K562 (cell line): ENCODE results near the gene PLCB3. TPM values are rescaled to one million over a fixed set of nuclear protein-coding genes. Genes with fewer than 3 reads are reported as not detected.
A peak's percentile ranks its signal among the peaks of the same experiment; 100 is the strongest.

ENCODE experiments used
- ARID3A ChIP-seq: IDR thresholded peaks from 2 replicates; pipeline ENCODE4 v1.6.1; 2012; ENCODE audit warnings: low read depth, low read length, improper control_type of control experiment, borderline replicate concordance
- ASH1L ChIP-seq: fragments of 450-650 bp; IDR thresholded peaks from 2 replicates; pipeline ENCODE4 v1.6.1; 2018; ENCODE audit warnings: borderline replicate concordance, mild to moderate bottlenecking, low read depth; ENCODE audit not compliant: partially characterized antibody
- CAMTA2 ChIP-seq: fragments of 250-450 bp; sonication (Bioruptor Pico); conservative IDR thresholded peaks from 2 replicates; pipeline ENCODE4 v1.5.1; 2022
- CREB1 ChIP-seq, 2 experiments: sonication (generic) in 1 of 2; formaldehyde crosslinking in 1 of 2; IDR thresholded peaks; 2 replicates each; pipeline versions ENCODE4 v1.6.1 to v1.8.0; 2012 to 2022; ENCODE audit warnings: inconsistent platforms in 1 of 2, mild to moderate bottlenecking in 1 of 2, missing genetic modification reagents in 1 of 2, moderate library complexity in 1 of 2
- CREBBP ChIP-seq: IDR thresholded peaks from one replicate; pipeline ENCODE4 v1.6.1; 2012; ENCODE audit warnings: low read depth, mild to moderate bottlenecking, control low read depth, inconsistent platforms, low read length
- KDM4B ChIP-seq, 2 experiments: fragments of 450-650 bp in 1 of 2; sonication (generic) in 1 of 2; IDR thresholded peaks; 2 replicates each; pipeline ENCODE4 v1.6.1; 2016 to 2017; ENCODE audit warnings: borderline replicate concordance in 2 of 2, antibody characterized with exemption in 1 of 2, low read depth in 1 of 2, mild to moderate bottlenecking in 1 of 2
- MTA1 ChIP-seq: fragments of 450-650 bp; IDR thresholded peaks from 2 replicates; pipeline ENCODE4 v1.6.1; 2017; ENCODE audit warnings: borderline replicate concordance
- MTA2 ChIP-seq: fragments of 450-650 bp; IDR thresholded peaks from 2 replicates; pipeline ENCODE4 v1.6.1; 2016; ENCODE audit warnings: low read depth
- RBM22 ChIP-seq: fragments of 200-400 bp; formaldehyde crosslinking; IDR thresholded peaks from 2 replicates; pipeline ENCODE4 v1.6.1; 2018; ENCODE audit warnings: low read length, low read depth; ENCODE audit not compliant: poor library complexity, severe bottlenecking
- RFX1 ChIP-seq: fragments of 450-650 bp; IDR thresholded peaks from 2 replicates; pipeline ENCODE4 v1.6.1; 2016; ENCODE audit warnings: mild to moderate bottlenecking, moderate library complexity
- SMAD4 ChIP-seq: fragments of 250-450 bp; sonication (Bioruptor Pico); conservative IDR thresholded peaks from 2 replicates; pipeline ENCODE4 v1.8.0; 2021; ENCODE audit warnings: inconsistent platforms, mild to moderate bottlenecking, moderate library complexity
- SMARCC2 ChIP-seq: fragments of 450-650 bp; IDR thresholded peaks from 2 replicates; pipeline ENCODE4 v1.6.1; 2017; ENCODE audit warnings: antibody characterized with exemption, moderate library complexity, mild to moderate bottlenecking, low read depth
- SNIP1 ChIP-seq: fragments of 450-650 bp; IDR thresholded peaks from 2 replicates; pipeline ENCODE4 v1.7.1; 2017; ENCODE audit warnings: low read depth, mild to moderate bottlenecking
- TBL1XR1 ChIP-seq, 2 experiments: IDR thresholded peaks; 2 replicates each; pipeline ENCODE4 v1.6.1; 2012; ENCODE audit warnings: improper control_type of control experiment in 2 of 2, low read length in 2 of 2, mild to moderate bottlenecking in 1 of 2
- polyA plus RNA-seq, 8 experiments: library from polyadenylated mRNA; depleted of rRNA in 4 of 8; stranded (reverse) in 5 of 8; unstranded in 3 of 8; fragments of >200 nt; fragmentation: Nextera tagmentation in 2 of 8; fragmentation: Illumina TruSeq in 1 of 8; extraction: Ambion mirVana in 2 of 8; extraction: Trizol in 1 of 8; gene quantifications; 2 replicates each; pipeline versions ENCODE4 v1.2.1 to v1.2.3, GENCODE V29; 2011 to 2014; ENCODE audit warnings: inconsistent platforms in 1 of 8, missing spikeins in 1 of 8
- total RNA-seq, 7 experiments: library from RNA; depleted of rRNA in 6 of 7; stranded (reverse); fragments of >200 nt in 6 of 7; fragmentation: Illumina TruSeq in 2 of 7; extraction: Trizol in 2 of 7; gene quantifications; 2 replicates each; pipeline versions ENCODE4 v1.2.1 to v1.2.3, GENCODE V29; 2011 to 2021; ENCODE audit warnings: low replicate concordance in 1 of 7
- TF ChIP-seq, protein P1 (sequence below), 2 experiments: fragments of 450-650 bp; formaldehyde crosslinking in 1 of 2; IDR thresholded peaks; 2 replicates each; pipeline versions ENCODE4 v1.4.0 to v1.6.1; 2014 to 2020; ENCODE audit warnings: mild to moderate bottlenecking in 2 of 2, borderline replicate concordance in 1 of 2, low read depth in 1 of 2
- TF ChIP-seq, protein P2 (sequence below): fragments of 250-450 bp; sonication (Bioruptor Pico); IDR thresholded peaks from 2 replicates; pipeline ENCODE4 v1.8.0; 2021; ENCODE audit warnings: moderate library complexity, mild to moderate bottlenecking, inconsistent platforms

Gene PLCB3
- total and polyA plus RNA-seq, 9 of the 15 experiments (the other 6 are each of a cell fraction or from before 2014, with no cell fraction given): 0.31 to 44.8 (median 14.6) TPM

DNA sequence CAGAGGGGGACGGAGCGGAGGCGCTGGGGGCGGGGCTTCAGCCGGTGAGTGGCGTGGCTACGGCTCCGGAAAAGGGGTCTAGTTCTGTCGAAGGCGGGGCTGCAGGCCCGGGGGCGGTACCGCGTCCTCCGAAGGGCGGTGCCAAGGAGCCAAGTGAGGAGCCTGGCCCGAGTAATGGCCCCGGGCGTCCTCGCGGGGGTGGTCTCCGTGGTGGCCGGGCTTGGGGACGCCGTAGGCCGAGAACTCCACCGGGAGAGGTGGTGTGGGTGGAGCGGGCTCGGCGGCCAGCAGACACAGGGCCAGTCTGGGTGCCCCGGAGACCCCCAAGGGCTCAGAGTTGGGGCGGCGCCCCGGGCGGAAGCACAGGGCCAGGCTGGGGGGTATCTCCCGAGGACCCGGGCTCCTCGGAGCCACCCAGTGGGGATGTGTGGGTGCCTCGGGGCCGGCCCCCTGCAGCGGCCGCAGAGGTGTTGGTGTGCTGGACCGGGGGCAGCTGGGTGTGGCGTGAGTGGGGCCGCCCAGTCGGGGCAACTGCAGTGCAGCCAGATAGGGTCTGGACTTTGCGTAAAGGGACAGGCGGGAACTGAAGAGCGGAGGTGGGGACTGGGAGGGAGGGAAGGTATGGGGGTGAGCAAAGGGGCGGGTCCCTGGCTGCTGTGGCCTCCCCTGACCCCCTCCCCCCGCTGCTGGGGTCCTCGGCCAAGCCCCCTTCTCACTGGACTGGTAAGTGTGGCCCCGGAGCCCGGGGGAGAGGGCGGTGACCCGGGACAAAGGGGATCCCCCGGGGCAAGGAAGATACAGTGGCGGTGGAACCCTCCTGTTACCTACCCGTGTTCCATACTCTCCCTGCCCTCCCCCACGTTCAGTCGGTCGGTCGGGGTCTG is 9.6 kb upstream of the PLCB3 start (continued):
- TF ChIP-seq SMARCC2: peak; percentile 47; the same call in 1 of the 2 replicates
- TF ChIP-seq, protein P1, sequence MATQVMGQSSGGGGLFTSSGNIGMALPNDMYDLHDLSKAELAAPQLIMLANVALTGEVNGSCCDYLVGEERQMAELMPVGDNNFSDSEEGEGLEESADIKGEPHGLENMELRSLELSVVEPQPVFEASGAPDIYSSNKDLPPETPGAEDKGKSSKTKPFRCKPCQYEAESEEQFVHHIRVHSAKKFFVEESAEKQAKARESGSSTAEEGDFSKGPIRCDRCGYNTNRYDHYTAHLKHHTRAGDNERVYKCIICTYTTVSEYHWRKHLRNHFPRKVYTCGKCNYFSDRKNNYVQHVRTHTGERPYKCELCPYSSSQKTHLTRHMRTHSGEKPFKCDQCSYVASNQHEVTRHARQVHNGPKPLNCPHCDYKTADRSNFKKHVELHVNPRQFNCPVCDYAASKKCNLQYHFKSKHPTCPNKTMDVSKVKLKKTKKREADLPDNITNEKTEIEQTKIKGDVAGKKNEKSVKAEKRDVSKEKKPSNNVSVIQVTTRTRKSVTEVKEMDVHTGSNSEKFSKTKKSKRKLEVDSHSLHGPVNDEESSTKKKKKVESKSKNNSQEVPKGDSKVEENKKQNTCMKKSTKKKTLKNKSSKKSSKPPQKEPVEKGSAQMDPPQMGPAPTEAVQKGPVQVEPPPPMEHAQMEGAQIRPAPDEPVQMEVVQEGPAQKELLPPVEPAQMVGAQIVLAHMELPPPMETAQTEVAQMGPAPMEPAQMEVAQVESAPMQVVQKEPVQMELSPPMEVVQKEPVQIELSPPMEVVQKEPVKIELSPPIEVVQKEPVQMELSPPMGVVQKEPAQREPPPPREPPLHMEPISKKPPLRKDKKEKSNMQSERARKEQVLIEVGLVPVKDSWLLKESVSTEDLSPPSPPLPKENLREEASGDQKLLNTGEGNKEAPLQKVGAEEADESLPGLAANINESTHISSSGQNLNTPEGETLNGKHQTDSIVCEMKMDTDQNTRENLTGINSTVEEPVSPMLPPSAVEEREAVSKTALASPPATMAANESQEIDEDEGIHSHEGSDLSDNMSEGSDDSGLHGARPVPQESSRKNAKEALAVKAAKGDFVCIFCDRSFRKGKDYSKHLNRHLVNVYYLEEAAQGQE (IDR thresholded peaks at IDR 0.05; ENCODE audit: borderline replicate concordance): no peak
- TF ChIP-seq, protein P1 (CRISPR knock-in tag; IDR thresholded peaks at IDR 0.05; ENCODE audit: low read depth): peak; percentile 70; the same call in 1 of the 2 replicates
- peak; percentile 82 for TF ChIP-seq RBM22
- TF ChIP-seq ASH1L: no peak
- no peak for TF ChIP-seq MTA2
- TF ChIP-seq SMAD4 (CRISPR knock-in tag): no peak; the same call in 1 of the 2 replicates
- TF ChIP-seq KDM4B (IDR thresholded peaks at IDR 0.05; ENCODE audit: borderline replicate concordance in 2 of 2, low read depth in 1 of 2): no peak
- no peak for TF ChIP-seq RFX1
- no peak for TF ChIP-seq MTA1
- TF ChIP-seq CREB1 (IDR thresholded peaks at IDR 0.05): no peak
- TF ChIP-seq CREB1 (CRISPR knock-in tag; IDR thresholded peaks at IDR 0.05): no peak
- TF ChIP-seq ARID3A: no peak
- TF ChIP-seq, protein P2, sequence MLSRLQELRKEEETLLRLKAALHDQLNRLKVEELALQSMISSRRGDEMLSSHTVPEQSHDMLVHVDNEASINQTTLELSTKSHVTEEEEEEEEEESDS (CRISPR knock-in tag): no peak
- TF ChIP-seq TBL1XR1 (IDR thresholded peaks at IDR 0.05; ENCODE audit: low read length in 2 of 2): no peak
- TF ChIP-seq CREBBP: no peak
- TF ChIP-seq CAMTA2 (CRISPR knock-in tag): no peak
- no peak for TF ChIP-seq SNIP1
